Osteocyte (in vitro differentiated cells): ENCODE results near the gene NMRK2. TPM values are rescaled to one million over a fixed set of nuclear protein-coding genes. Genes with fewer than 3 reads are reported as not detected.
"Not testable (repeated sequence)": the region's sequence is repeated elsewhere in the genome, so short reads cannot be mapped to it uniquely, and the experiment has no call there.

Source experiments
- DNase-seq: peaks from one replicate; pipeline ENCODE4 v3.0.0; 2021; ENCODE audit warnings: mixed read lengths; ENCODE audit not compliant: unreplicated experiment; ENCODE audit errors: extremely low spot score
- H3K27ac Mint-ChIP-seq: one replicate; pipeline ENCODE4 v1.8.0; 2021; ENCODE audit warnings: mild to moderate bottlenecking, mixed read lengths; ENCODE audit not compliant: unreplicated experiment
- H3K27me3 Mint-ChIP-seq: one replicate; pipeline ENCODE4 v1.8.0; 2021; ENCODE audit warnings: mixed read lengths; ENCODE audit not compliant: unreplicated experiment
- H3K36me3 Mint-ChIP-seq: one replicate; pipeline ENCODE4 v1.8.0; 2021; ENCODE audit warnings: mixed read lengths; ENCODE audit not compliant: unreplicated experiment
- H3K4me1 Mint-ChIP-seq: one replicate; pipeline ENCODE4 v1.8.0; 2021; ENCODE audit warnings: mixed read lengths; ENCODE audit not compliant: unreplicated experiment
- H3K4me3 Mint-ChIP-seq: one replicate; pipeline ENCODE4 v1.8.0; 2021; ENCODE audit warnings: mild to moderate bottlenecking, moderate library complexity, mixed read lengths; ENCODE audit not compliant: unreplicated experiment
- H3K9me3 Mint-ChIP-seq: one replicate; pipeline ENCODE4 v1.8.0; 2021; ENCODE audit warnings: mixed read lengths; ENCODE audit not compliant: unreplicated experiment
- total RNA-seq: library from RNA; stranded (reverse); gene quantifications from 2 replicates; pipeline ENCODE4 v1.2.1, GENCODE V29; 2021
- TF ChIP-seq, protein P1 (sequence below): fragments of 200-600 bp; sonication (generic); IDR thresholded peaks from 2 replicates; pipeline ENCODE4 v1.5.0; 2021; ENCODE audit warnings: antibody characterized with exemption, mild to moderate bottlenecking, moderate library complexity

Gene NMRK2
- total RNA-seq, 1 donor from 2014 or later: not detected

DNA sequence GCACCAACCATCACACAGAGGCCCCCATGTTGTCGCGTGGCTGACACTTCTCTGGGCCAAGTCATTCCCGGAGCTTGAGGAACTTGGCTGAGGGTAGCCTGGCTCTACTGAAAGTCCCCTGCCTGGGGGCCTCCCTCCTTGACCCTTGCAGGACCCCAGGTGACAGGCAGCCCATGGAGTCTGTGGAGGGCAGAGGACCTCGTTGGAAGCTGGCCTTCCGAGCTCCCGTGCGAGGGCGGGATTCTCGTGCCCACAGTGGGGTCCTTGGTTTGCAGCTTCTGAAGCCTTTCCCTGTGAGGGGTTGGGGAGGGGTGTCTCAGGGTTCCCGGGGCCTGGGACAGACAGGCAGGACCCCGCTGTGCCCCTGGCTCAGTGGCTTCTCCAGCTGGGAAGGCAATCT lies 16.4 kb downstream of the NMRK2 start:
- H3K27me3 Mint-ChIP-seq: no peaks in the 10 kb centered on the region
- TF ChIP-seq, protein P1, sequence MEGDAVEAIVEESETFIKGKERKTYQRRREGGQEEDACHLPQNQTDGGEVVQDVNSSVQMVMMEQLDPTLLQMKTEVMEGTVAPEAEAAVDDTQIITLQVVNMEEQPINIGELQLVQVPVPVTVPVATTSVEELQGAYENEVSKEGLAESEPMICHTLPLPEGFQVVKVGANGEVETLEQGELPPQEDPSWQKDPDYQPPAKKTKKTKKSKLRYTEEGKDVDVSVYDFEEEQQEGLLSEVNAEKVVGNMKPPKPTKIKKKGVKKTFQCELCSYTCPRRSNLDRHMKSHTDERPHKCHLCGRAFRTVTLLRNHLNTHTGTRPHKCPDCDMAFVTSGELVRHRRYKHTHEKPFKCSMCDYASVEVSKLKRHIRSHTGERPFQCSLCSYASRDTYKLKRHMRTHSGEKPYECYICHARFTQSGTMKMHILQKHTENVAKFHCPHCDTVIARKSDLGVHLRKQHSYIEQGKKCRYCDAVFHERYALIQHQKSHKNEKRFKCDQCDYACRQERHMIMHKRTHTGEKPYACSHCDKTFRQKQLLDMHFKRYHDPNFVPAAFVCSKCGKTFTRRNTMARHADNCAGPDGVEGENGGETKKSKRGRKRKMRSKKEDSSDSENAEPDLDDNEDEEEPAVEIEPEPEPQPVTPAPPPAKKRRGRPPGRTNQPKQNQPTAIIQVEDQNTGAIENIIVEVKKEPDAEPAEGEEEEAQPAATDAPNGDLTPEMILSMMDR: no peak
- no peaks in the 10 kb centered on the region for H3K36me3 Mint-ChIP-seq
- no peak overlapping the region for H3K4me3 Mint-ChIP-seq
- DNase-seq: no peak
- peaks cover 10% of the 10 kb centered on the region for H3K4me1 Mint-ChIP-seq
- no peaks in the 10 kb centered on the region for H3K9me3 Mint-ChIP-seq
- H3K27ac Mint-ChIP-seq: no peak overlapping the region

DNA sequence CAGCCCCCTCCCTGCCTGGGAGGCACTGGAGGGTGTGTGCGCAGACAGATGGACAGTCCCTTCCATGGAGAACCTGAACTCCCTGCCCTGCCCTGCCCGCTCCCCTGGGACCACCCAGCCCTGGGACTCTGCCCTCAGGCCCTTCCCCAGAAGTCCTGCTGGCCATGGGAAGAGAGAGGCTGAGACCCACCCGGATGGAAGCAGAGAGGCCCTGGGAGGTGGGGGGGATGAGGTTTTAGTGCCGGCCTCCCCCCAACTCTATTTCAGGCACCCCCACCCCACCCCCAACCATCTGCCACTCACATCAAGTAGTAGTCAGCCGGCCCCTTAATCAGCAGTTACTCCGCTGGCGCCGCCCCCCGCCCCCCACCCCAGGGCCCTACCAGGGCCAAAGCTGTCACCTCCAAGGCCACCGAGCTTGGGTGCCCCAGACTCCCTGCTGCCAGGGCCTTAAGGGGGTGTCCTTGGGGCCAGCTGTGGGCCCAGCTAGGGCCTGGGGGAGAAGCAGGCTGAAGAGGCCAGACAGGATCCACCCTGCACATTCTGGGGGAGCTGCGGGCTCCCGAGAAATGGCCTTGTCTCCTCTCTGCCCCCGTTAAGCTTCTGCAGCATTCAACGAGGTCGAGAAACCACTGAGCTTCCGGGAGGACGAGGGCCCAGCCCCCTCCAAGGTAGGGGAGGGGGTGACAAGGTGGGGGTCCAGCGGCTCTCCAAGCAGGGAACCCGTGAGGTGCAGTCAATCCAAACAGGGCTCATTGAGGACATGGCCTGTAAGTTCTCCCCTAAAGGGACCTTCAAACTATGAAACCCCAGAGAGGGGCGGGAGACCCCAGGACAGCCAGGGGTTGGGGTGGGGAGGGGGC lies 17.4 kb downstream of the NMRK2 start:
- Mint-ChIP-seq H3K4me1 (peaks cover 13% of the 10 kb centered on the region), H3K27me3 (no peaks in the 10 kb centered on the region), H3K27ac (no peak overlapping the region), H3K36me3 (peaks cover 3% of the 10 kb centered on the region), H3K4me3 (no peak overlapping the region), H3K9me3 (no peaks in the 10 kb centered on the region)
- TF ChIP-seq, protein P1: no peak
- DNase-seq: no peak

DNA sequence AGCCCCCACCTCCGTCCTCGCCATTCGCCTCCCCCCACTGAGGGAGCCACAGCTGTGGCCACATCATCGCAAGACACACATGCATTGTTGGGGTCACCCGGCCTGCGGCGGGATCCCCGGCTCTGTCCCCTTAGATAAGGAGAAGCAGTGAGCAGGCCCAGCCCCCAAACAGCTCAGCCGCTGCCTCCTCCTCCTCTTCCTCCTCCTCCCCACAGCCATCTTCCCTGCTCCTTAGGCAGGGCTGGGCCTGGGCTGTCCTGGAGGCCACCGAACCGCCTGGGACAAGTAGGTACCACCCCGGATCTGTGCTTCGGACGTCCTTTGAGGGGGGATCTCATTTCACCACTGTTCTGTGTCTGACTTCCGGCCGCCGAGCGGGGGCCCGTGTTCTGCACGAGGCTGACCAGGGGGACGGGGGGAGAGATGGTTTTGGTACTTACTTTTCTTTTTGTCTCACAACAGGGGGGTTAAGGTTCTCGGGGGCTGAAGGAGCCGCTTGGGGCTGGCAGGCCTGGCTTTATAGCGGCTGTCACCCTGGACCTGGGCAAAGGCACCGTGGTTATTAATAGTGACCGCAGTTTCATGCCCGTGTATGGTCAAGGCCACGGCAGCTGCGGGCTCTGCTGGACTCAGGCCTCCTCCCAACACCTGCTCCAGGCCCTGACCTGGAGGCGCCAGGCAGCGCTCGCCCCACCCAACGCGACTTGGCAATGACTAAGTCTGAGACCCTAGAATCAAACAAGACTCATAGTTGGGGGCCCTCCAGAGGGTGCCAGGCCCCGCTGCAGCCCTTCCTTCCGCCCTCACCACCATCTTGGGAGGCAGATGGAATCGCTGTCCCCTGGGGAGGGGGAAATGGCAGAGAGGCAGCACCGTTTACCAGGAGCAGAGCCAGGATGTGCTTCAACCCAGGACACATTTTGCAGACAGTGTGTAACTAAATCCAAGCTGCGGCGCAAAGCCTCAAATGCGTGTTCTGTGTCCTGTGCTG lies 18.3 kb downstream of the NMRK2 start:
- TF ChIP-seq, protein P1: no peak
- Mint-ChIP-seq H3K4me1 (peaks cover 13% of the 10 kb centered on the region), H3K9me3 (no peaks in the 10 kb centered on the region), H3K27ac (no peak overlapping the region), H3K27me3 (no peaks in the 10 kb centered on the region), H3K36me3 (peaks cover 5% of the 10 kb centered on the region), H3K4me3 (no peak overlapping the region)
- no peak for DNase-seq

DNA sequence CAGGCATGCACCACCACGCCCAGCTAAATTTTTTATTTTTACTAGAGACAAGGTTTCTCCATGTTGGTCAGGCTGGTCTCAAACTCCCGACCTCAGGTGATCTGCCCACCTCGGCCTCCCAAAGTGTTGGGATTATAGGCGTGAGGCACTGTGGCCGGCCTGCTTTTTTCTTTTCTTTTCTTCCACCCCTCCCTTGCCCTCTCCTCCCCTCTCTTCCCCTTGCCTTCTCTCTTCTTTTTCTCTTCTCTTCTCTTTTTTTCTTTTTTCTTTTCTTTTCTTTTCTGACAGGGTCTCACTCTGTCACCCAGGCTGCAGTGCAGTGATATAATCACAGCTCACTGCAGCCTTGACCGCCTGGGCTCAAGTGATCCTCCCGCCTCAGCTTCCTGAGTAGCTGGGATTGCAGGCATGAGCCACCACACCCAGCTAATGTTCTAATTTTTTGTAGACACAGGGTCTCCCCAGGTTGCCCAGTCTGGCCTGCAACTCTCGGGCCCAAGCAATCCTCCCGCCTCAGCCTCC lies 19.9 kb downstream of the NMRK2 start:
- H3K4me3 Mint-ChIP-seq, H3K27ac Mint-ChIP-seq, DNase-seq, H3K27me3 Mint-ChIP-seq, H3K36me3 Mint-ChIP-seq, H3K9me3 Mint-ChIP-seq: not testable (repeated sequence)
- peaks cover 13% of the 10 kb centered on the region for H3K4me1 Mint-ChIP-seq

DNA sequence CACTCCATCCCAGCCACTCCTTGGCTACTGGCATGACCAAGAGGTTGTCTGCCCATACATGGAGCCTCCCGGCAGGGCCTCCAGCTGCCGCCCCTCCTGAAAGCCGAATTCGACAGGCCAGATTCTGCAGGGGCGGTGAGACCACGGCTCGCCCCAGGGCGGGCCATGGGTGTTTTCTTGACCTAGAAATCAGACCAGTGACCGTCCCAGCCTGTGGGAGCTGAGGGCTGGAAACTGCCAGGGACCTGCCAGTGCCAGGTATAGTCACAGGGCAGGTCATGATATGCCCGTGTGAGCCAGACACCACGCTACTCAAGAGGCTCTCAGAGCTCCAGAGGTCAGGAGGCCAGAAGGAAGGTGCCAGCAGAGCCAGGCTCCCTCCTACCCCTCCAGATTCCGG lies 21.2 kb downstream of the NMRK2 start:
- DNase-seq: no peak
- Mint-ChIP-seq H3K4me1 (peaks cover 13% of the 10 kb centered on the region), H3K4me3 (no peak overlapping the region), H3K9me3 (no peaks in the 10 kb centered on the region), H3K36me3 (peaks cover 9% of the 10 kb centered on the region), H3K27me3 (no peaks in the 10 kb centered on the region), H3K27ac (no peak overlapping the region)
- TF ChIP-seq, protein P1: no peak

DNA sequence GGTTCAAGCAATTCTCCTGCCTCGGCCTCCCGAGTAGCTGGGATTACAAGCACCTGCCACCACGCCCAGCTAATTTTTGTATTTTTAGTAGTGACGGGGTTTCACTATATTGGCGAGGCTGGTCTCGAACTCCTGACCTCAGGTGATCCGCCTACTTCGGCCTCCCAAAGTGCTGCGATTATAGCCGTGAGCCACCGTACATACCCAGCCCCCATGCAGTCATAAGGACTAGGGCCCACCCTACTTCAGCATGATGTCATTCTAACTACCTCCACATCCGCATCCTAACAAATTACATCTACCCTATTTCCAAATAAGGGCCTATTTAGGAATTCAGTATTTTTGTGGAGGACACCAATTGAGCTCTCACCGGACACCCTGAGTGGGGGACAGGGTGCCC lies 22.4 kb downstream of the NMRK2 start:
- DNase-seq, H3K36me3 Mint-ChIP-seq, H3K9me3 Mint-ChIP-seq, H3K27ac Mint-ChIP-seq, H3K27me3 Mint-ChIP-seq, H3K4me3 Mint-ChIP-seq: not testable (repeated sequence)
- H3K4me1 Mint-ChIP-seq: peaks cover 13% of the 10 kb centered on the region
